Peyer's patch (tissue), 4 donors: ENCODE results near the gene IST1.

Source experiments
- CTCF ChIP-seq, 6 experiments: fragments of 450-650 bp in 4 of 6; fragments of 200-600 bp in 2 of 6; sonication (generic) in 1 of 6; IDR thresholded peaks; one replicate each; pipeline ENCODE4 v1.5.1; 2017 to 2019; ENCODE audit warnings: antibody characterized with exemption in 6 of 6, mild to moderate bottlenecking in 3 of 6, moderate library complexity in 1 of 6
- POLR2A ChIP-seq, 2 donors: fragments of 450-650 bp; IDR thresholded peaks; one replicate each; pipeline ENCODE4 v1.5.1; 2017; ENCODE audit warnings: antibody characterized with exemption in 2 of 2, mild to moderate bottlenecking in 2 of 2, moderate library complexity in 2 of 2

- no peak for TF ChIP-seq POLR2A (IDR thresholded peaks at IDR 0.05)
- TF ChIP-seq CTCF (IDR thresholded peaks at IDR 0.05), result peak; percentile 91 to 98 (median 94)
Measured at GRCh38 chr16:71882505-71883167, 12.7 kb upstream of the IST1 start.
